Smooth muscle cell (in vitro differentiated cells): Measurements from ENCODE around the gene AKAP10. TPM values are rescaled to one million over a fixed set of nuclear protein-coding genes. Genes with fewer than 3 reads are reported as not detected.

Experiments used
- DNase-seq: peaks from one replicate; lab custom pipeline; 2025; ENCODE audit not compliant: unreplicated experiment; lab: John Stamatoyannopoulos, UW
- H2AFZ ChIP-seq: fragments of 200-600 bp; sonication (generic); 2 replicates; pipeline ENCODE4 v1.6.0; 2016; ENCODE audit warnings: antibody characterized with exemption, low read depth, mild to moderate bottlenecking
- H3F3A ChIP-seq: fragments of 200-600 bp; sonication (generic); 2 replicates; pipeline ENCODE4 v1.6.0; 2017; ENCODE audit warnings: antibody characterized with exemption, low read depth
- H3K27ac ChIP-seq: fragments of 200-600 bp; sonication (generic); 2 replicates; pipeline ENCODE4 v1.5.1; 2016; ENCODE audit warnings: low read depth, mild to moderate bottlenecking
- H3K27me3 ChIP-seq: fragments of 200-600 bp; sonication (generic); 2 replicates; pipeline ENCODE4 v1.6.1; 2016; ENCODE audit warnings: low read depth, mild to moderate bottlenecking
- H3K36me3 ChIP-seq: fragments of 200-600 bp; sonication (generic); 2 replicates; pipeline ENCODE4 v1.5.1; 2016; ENCODE audit warnings: low read depth
- H3K4me1 ChIP-seq: fragments of 200-600 bp; sonication (generic); 2 replicates; pipeline ENCODE4 v1.5.1; 2016; ENCODE audit warnings: low read depth
- H3K4me2 ChIP-seq: fragments of 200-600 bp; sonication (generic); 2 replicates; pipeline ENCODE4 v1.6.0; 2016; ENCODE audit warnings: mild to moderate bottlenecking
- H3K4me3 ChIP-seq: fragments of 200-600 bp; sonication (generic); 2 replicates; pipeline ENCODE4 v1.5.1; 2016; ENCODE audit warnings: mild to moderate bottlenecking
- H3K79me2 ChIP-seq: fragments of 200-600 bp; sonication (generic); 2 replicates; pipeline ENCODE4 v1.6.0; 2016; ENCODE audit warnings: low read depth, mild to moderate bottlenecking
- H3K9ac ChIP-seq: fragments of 200-600 bp; sonication (generic); 2 replicates; pipeline ENCODE4 v1.6.0; 2016; ENCODE audit warnings: low read depth
- H3K9me3 ChIP-seq: fragments of 200-600 bp; sonication (generic); replicated peaks from 2 replicates; pipeline ENCODE4 v1.5.1; 2016; ENCODE audit warnings: low read depth
- H4K20me1 ChIP-seq: fragments of 200-600 bp; sonication (generic); 2 replicates; pipeline ENCODE4 v1.6.0; 2016; ENCODE audit warnings: low read depth
- CTCF ChIP-seq: fragments of 200-600 bp; sonication (generic); IDR thresholded peaks from 2 replicates; pipeline ENCODE4 v1.5.1; 2017; ENCODE audit warnings: borderline replicate concordance, mild to moderate bottlenecking, antibody characterized with exemption; ENCODE audit not compliant: insufficient read depth, poor library complexity, severe bottlenecking
- WGBS: methylation state at CpG from one replicate; pipeline ENCODE4 v1.1.7; 2016; ENCODE audit warnings: low lambda C conversion rate; 5-methylcytosine and 5-hydroxymethylcytosine counted together
- polyA plus RNA-seq: library from polyadenylated mRNA; unstranded; fragments of >200 nt; fragmentation: Nextera tagmentation; extraction: Ambion mirVana; gene quantifications from 2 replicates; pipeline ENCODE4 v1.2.1, GENCODE V29; 2016
- total RNA-seq: library from RNA; depleted of rRNA; stranded (reverse); fragments of >200 nt; gene quantifications from 2 replicates; pipeline ENCODE4 v1.2.3, GENCODE V29; 2014

AKAP10 gene
- total and polyA plus RNA-seq, 2 experiments from 2014 or later: 23.7 to 28.4 TPM

- Histone ChIP-seq H3K9ac (no peak overlapping the region), H3K36me3 (no peaks in the 10 kb centered on the region), H3K27me3 (peaks cover 46% of the 10 kb centered on the region), H2AFZ (no peak overlapping the region), H4K20me1 (no peaks in the 10 kb centered on the region), H3K4me1 (peaks cover 6% of the 10 kb centered on the region), H3K4me2 (no peak overlapping the region), H3K9me3 (no peaks in the 10 kb centered on the region), H3K27ac (no peak overlapping the region), H3K79me2 (no peaks in the 10 kb centered on the region), H3K4me3 (no peak overlapping the region), H3F3A (no peaks in the 10 kb centered on the region)
- WGBS: 75% methylated on average over 2 of the region's 2 CpGs
- no peak for TF ChIP-seq CTCF
- no peak for DNase-seq
These were observed 34.4 kb upstream of the AKAP10 start for GRCh38 chr17:20012017-20012536.

- Histone ChIP-seq H4K20me1 (no peaks in the 10 kb centered on the region), H3K79me2 (no peaks in the 10 kb centered on the region), H3K4me1 (peaks cover 6% of the 10 kb centered on the region), H3K4me2 (no peak overlapping the region), H3K27ac (no peak overlapping the region), H3K27me3 (peaks cover 57% of the 10 kb centered on the region), H3K4me3 (no peak overlapping the region), H3F3A (no peaks in the 10 kb centered on the region), H2AFZ (no peak overlapping the region), H3K36me3 (no peaks in the 10 kb centered on the region), H3K9me3 (no peaks in the 10 kb centered on the region), H3K9ac (no peak overlapping the region)
- no peak for DNase-seq
- 93% methylated on average over 1 of the region's 1 CpG for WGBS
- TF ChIP-seq CTCF: no peak
These were observed 33.3 kb upstream of the AKAP10 start for GRCh38 chr17:20010936-20011335.

GRCh38 chr17:20010099-20010863 is 32.7 kb upstream of the AKAP10 start:
- 22% methylated on average over 11 of the region's 11 CpGs for WGBS
- Histone ChIP-seq H3K36me3 (no peaks in the 10 kb centered on the region), H4K20me1 (no peaks in the 10 kb centered on the region), H3K27ac (no peak overlapping the region), H3K4me1 (peaks cover 6% of the 10 kb centered on the region), H3K27me3 (peaks cover 64% of the 10 kb centered on the region), H3K9ac (no peak overlapping the region), H3K9me3 (no peaks in the 10 kb centered on the region), H3K4me3 (peak overlapping the region; percentile 60), H2AFZ (peak overlapping the region; percentile 94), H3F3A (no peaks in the 10 kb centered on the region), H3K4me2 (peak overlapping the region; percentile 85), H3K79me2 (no peaks in the 10 kb centered on the region)
- TF ChIP-seq CTCF: peak; percentile 24
- no peak for DNase-seq
